ENCODE measurements around the gene MST1R. TPM values are rescaled to one million over a fixed set of nuclear protein-coding genes. Genes with fewer than 3 reads are reported as not detected.

MST1R gene
- total RNA-seq, 1 donor: 0.72 TPM

DNA sequence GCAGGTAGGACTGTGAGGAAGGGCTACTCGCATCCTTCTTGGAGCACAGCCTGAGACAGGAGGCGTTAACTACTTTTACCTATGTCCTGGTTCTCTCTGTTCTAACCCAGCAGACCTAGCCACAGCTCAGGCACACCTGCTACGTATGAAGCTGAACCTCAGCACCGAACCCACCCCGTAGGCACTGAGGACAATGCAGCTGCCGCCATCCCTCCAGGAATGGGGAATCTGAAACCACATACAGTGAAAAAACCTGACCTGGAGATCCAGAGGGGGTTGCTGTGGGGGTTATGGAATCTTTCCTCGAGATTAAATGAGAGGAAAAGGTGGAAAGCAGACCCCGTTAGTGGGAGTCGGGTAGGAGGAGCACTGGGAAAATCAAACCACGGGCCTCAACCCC is 14.4 kb downstream of the MST1R start:
- no peaks in the 10 kb centered on the region for H3K9me3 ChIP-seq (ENCODE audit: low read depth, low read length)

DNA sequence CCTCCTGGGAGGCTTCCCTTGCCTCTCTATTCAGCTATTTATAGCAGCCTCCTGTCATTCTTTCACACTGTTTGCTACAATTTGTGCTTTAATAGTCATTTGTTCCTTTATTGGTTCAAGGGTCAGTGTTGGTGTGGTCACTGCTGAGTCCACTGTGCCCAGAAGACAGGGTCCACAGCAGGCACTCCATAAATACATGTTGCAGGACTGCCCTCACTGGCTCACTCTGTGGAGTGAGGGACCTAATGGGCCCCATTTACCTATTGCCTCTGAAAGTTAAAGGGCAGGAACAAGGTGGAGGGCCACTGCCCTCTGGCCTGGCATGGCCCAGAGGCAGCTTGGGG is 16.8 kb downstream of the MST1R start:
- no peak overlapping the region for H3K4me3 ChIP-seq (ENCODE audit: insufficient read depth, low read length)
- no peak overlapping the region for H3K4me2 ChIP-seq (ENCODE audit: insufficient read depth, low read length)
- DNase-seq (ENCODE audit: insufficient read length, low spot score, missing footprints): no peak
- H3K27ac ChIP-seq (ENCODE audit: low read depth, low read length): no peak overlapping the region
- H2AFZ ChIP-seq (ENCODE audit: low read length): no peak overlapping the region
- H3K9me3 ChIP-seq (ENCODE audit: low read depth, low read length): no peaks in the 10 kb centered on the region
- H3K36me3 ChIP-seq (ENCODE audit: insufficient read depth, low read length): no peaks in the 10 kb centered on the region
- no peaks in the 10 kb centered on the region for H3K4me1 ChIP-seq (ENCODE audit: insufficient read depth, low read length)
- TF ChIP-seq, protein P1, sequence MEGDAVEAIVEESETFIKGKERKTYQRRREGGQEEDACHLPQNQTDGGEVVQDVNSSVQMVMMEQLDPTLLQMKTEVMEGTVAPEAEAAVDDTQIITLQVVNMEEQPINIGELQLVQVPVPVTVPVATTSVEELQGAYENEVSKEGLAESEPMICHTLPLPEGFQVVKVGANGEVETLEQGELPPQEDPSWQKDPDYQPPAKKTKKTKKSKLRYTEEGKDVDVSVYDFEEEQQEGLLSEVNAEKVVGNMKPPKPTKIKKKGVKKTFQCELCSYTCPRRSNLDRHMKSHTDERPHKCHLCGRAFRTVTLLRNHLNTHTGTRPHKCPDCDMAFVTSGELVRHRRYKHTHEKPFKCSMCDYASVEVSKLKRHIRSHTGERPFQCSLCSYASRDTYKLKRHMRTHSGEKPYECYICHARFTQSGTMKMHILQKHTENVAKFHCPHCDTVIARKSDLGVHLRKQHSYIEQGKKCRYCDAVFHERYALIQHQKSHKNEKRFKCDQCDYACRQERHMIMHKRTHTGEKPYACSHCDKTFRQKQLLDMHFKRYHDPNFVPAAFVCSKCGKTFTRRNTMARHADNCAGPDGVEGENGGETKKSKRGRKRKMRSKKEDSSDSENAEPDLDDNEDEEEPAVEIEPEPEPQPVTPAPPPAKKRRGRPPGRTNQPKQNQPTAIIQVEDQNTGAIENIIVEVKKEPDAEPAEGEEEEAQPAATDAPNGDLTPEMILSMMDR (IDR thresholded peaks at IDR 0.05; ENCODE audit: extremely low read depth, low read depth, low read length): no peak
- H4K20me1 ChIP-seq (ENCODE audit: insufficient read depth, low read length): no peaks in the 10 kb centered on the region
- H3K27me3 ChIP-seq (ENCODE audit: insufficient read depth, low read length): peaks cover 8% of the 10 kb centered on the region
- no peaks in the 10 kb centered on the region for H3K79me2 ChIP-seq (ENCODE audit: insufficient read depth, low read length)

More for the DNA sequence above, 14.4 kb downstream of the MST1R start:
- H3K27ac ChIP-seq (ENCODE audit: low read depth, low read length): no peak overlapping the region
- no peaks in the 10 kb centered on the region for H3K4me1 ChIP-seq (ENCODE audit: insufficient read depth, low read length)
- no peak overlapping the region for H2AFZ ChIP-seq (ENCODE audit: low read length)
- no peaks in the 10 kb centered on the region for H3K36me3 ChIP-seq (ENCODE audit: insufficient read depth, low read length)
- TF ChIP-seq, protein P1 (IDR thresholded peaks at IDR 0.05; ENCODE audit: extremely low read depth, low read depth, low read length): no peak
- no peaks in the 10 kb centered on the region for H3K27me3 ChIP-seq (ENCODE audit: insufficient read depth, low read length)
- DNase-seq (ENCODE audit: insufficient read length, low spot score, missing footprints): no peak
- H3K4me3 ChIP-seq (ENCODE audit: insufficient read depth, low read length): no peak overlapping the region
- no peak overlapping the region for H3K4me2 ChIP-seq (ENCODE audit: insufficient read depth, low read length)
- H4K20me1 ChIP-seq (ENCODE audit: insufficient read depth, low read length): no peaks in the 10 kb centered on the region
- no peaks in the 10 kb centered on the region for H3K79me2 ChIP-seq (ENCODE audit: insufficient read depth, low read length)

DNA sequence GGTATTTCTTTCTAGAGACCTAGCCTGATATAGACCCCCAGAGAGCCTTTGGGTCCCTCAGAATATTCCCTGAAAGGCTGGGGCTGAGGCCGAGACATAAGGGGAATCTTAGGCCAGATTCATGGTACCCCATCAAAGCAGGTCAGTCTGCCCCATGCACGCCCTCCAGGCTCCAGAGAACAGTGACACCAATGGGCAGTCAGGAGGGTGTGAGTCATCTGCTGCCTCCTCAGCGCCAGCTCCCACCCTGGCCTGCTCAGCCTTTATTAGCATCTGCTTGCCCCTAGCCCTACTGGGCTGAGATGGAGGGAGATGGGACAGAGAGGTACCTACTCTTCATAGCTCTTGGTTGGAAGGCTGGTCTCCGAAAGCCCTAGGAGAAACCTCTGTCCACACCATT is 19.7 kb downstream of the MST1R start:
- Histone ChIP-seq H3K9me3 (ENCODE audit: low read depth, low read length) (no peaks in the 10 kb centered on the region), H3K4me3 (ENCODE audit: insufficient read depth, low read length) (no peak overlapping the region), H3K27me3 (ENCODE audit: insufficient read depth, low read length) (peaks cover 15% of the 10 kb centered on the region), H3K79me2 (ENCODE audit: insufficient read depth, low read length) (no peaks in the 10 kb centered on the region), H3K4me2 (ENCODE audit: insufficient read depth, low read length) (no peak overlapping the region), H3K27ac (ENCODE audit: low read depth, low read length) (no peak overlapping the region), H3K4me1 (ENCODE audit: insufficient read depth, low read length) (no peaks in the 10 kb centered on the region), H2AFZ (ENCODE audit: low read length) (no peak overlapping the region), H3K36me3 (ENCODE audit: insufficient read depth, low read length) (no peaks in the 10 kb centered on the region), H4K20me1 (ENCODE audit: insufficient read depth, low read length) (no peaks in the 10 kb centered on the region)
- peak; percentile 95 for DNase-seq (ENCODE audit: insufficient read length, low spot score, missing footprints)
- TF ChIP-seq, protein P1 (IDR thresholded peaks at IDR 0.05; ENCODE audit: extremely low read depth, low read depth, low read length): no peak

DNA sequence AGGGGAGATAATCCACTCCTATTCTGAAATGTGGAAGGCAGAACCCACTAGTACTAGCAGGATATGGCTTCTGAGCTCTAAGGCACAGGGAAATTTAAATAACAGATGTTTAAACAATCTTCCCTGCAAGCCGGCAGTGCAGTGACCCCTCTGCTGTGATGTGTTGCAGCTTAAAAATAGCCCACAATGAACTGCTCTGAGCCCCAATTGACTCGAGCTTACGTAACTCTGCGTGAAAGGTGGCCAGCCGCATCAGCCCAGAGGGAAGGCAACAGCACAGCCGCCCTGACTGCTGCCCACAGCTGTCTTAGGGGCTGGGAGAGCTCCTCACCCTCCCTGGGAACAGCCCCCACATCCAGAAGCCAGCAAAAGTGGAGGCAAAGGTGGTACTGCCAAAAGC is 21.5 kb downstream of the MST1R start:
- peaks cover 15% of the 10 kb centered on the region for H3K27me3 ChIP-seq (ENCODE audit: insufficient read depth, low read length)
- no peak overlapping the region for H3K4me2 ChIP-seq (ENCODE audit: insufficient read depth, low read length)
- no peaks in the 10 kb centered on the region for H3K79me2 ChIP-seq (ENCODE audit: insufficient read depth, low read length)
- no peaks in the 10 kb centered on the region for H3K4me1 ChIP-seq (ENCODE audit: insufficient read depth, low read length)
- no peak overlapping the region for H3K27ac ChIP-seq (ENCODE audit: low read depth, low read length)
- no peak overlapping the region for H2AFZ ChIP-seq (ENCODE audit: low read length)
- no peaks in the 10 kb centered on the region for H3K9me3 ChIP-seq (ENCODE audit: low read depth, low read length)
- TF ChIP-seq, protein P1 (IDR thresholded peaks at IDR 0.05; ENCODE audit: extremely low read depth, low read depth, low read length): no peak
- no peak for DNase-seq (ENCODE audit: insufficient read length, low spot score, missing footprints)
- H4K20me1 ChIP-seq (ENCODE audit: insufficient read depth, low read length): no peaks in the 10 kb centered on the region
- no peaks in the 10 kb centered on the region for H3K36me3 ChIP-seq (ENCODE audit: insufficient read depth, low read length)
- H3K4me3 ChIP-seq (ENCODE audit: insufficient read depth, low read length): no peak overlapping the region

Data from osteoblast (primary cell).